Epithelial cell of proximal tubule (primary cell): ENCODE data around the gene GTF2H4. TPM values are rescaled to one million over a fixed set of nuclear protein-coding genes. Genes with fewer than 3 reads are reported as not detected.

Source experiments
- DNase-seq: peaks from one replicate; pipeline ENCODE4 v3.0.0-alpha.2; 2011; ENCODE audit warnings: low read depth
- H3K4me3 ChIP-seq: 2 replicates; pipeline ENCODE4 v1.5.1; 2011; ENCODE audit warnings: low read depth, mild to moderate bottlenecking, low read length
- CTCF ChIP-seq: conservative IDR thresholded peaks from 2 replicates; pipeline ENCODE4 v1.5.1; 2012; ENCODE audit warnings: low read depth, mild to moderate bottlenecking, low read length
- total RNA-seq: library from RNA; depleted of rRNA; stranded (reverse); fragments of >200 nt; gene quantifications from 2 replicates; pipeline ENCODE4 v1.2.3, GENCODE V29; 2015

GTF2H4 gene
- total RNA-seq, 1 donor from 2014 or later, result 19.1 TPM

- no peak overlapping the region for H3K4me3 ChIP-seq
- no peak for DNase-seq
- no peak for TF ChIP-seq CTCF
Measured at GRCh38 chr6:30938730-30939129, 30.7 kb downstream of the GTF2H4 start.

- DNase-seq, result no peak
- TF ChIP-seq CTCF, result no peak
- H3K4me3 ChIP-seq, result no peak overlapping the region
Measured at GRCh38 chr6:30939473-30939872, 31.5 kb downstream of the GTF2H4 start.

GRCh38 chr6:30940361-30940986, 32.5 kb downstream of the GTF2H4 start, which contains the start of gene MUCL3:
MUCL3 (plus strand) TSS chr6:30940973; CDS start chr6:30941000, 27 bp downstream.
- TF ChIP-seq CTCF, result no peak
- H3K4me3 ChIP-seq, result no peak within 1 kb of the TSS
- DNase-seq, result no peak

GRCh38 chr6:30942338-30943060, 34.5 kb downstream of the GTF2H4 start:
- H3K4me3 ChIP-seq, result peak overlapping the region; percentile 28
- TF ChIP-seq CTCF, result peak; percentile 76
- DNase-seq, result peak; percentile 48

- no peak overlapping the region for H3K4me3 ChIP-seq
- DNase-seq, result no peak
- no peak for TF ChIP-seq CTCF
Measured at GRCh38 chr6:30944051-30944450, 36.0 kb downstream of the GTF2H4 start.

- no peak overlapping the region for H3K4me3 ChIP-seq
- DNase-seq, result no peak
- no peak for TF ChIP-seq CTCF
Measured at GRCh38 chr6:30945281-30945680, 37.3 kb downstream of the GTF2H4 start.
